ENCODE measurements around the gene SATB2. TPM values are rescaled to one million over a fixed set of nuclear protein-coding genes. Genes with fewer than 3 reads are reported as not detected.

The SATB2 gene
- total RNA-seq, 2 experiments from 2014 or later: 0.14 TPM; not detected in 1

- no peaks in the 10 kb centered on the region for H3K27me3 Mint-ChIP-seq
- DNase-seq (no peak), ATAC-seq (no peak)
- POLR2A ChIA-PET: no interaction called here
- no peak overlapping the region for H3K27ac Mint-ChIP-seq
- H3K4me1 Mint-ChIP-seq (ENCODE audit: low read depth): no peaks in the 10 kb centered on the region
- H3K4me3 Mint-ChIP-seq: no peak overlapping the region
- H3K36me3 Mint-ChIP-seq (ENCODE audit: low read depth): no peaks in the 10 kb centered on the region
- H3K9me3 Mint-ChIP-seq: no peaks in the 10 kb centered on the region
- TF ChIP-seq, protein P1, sequence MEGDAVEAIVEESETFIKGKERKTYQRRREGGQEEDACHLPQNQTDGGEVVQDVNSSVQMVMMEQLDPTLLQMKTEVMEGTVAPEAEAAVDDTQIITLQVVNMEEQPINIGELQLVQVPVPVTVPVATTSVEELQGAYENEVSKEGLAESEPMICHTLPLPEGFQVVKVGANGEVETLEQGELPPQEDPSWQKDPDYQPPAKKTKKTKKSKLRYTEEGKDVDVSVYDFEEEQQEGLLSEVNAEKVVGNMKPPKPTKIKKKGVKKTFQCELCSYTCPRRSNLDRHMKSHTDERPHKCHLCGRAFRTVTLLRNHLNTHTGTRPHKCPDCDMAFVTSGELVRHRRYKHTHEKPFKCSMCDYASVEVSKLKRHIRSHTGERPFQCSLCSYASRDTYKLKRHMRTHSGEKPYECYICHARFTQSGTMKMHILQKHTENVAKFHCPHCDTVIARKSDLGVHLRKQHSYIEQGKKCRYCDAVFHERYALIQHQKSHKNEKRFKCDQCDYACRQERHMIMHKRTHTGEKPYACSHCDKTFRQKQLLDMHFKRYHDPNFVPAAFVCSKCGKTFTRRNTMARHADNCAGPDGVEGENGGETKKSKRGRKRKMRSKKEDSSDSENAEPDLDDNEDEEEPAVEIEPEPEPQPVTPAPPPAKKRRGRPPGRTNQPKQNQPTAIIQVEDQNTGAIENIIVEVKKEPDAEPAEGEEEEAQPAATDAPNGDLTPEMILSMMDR (IDR thresholded peaks at IDR 0.05): no peak
- intact Hi-C loops (cut with micrococcal nuclease): no loop called here
- CTCF ChIA-PET: no interaction called here
Measured at GRCh38 chr2:199325881-199326280, 131.9 kb downstream of the SATB2 start.

DNA sequence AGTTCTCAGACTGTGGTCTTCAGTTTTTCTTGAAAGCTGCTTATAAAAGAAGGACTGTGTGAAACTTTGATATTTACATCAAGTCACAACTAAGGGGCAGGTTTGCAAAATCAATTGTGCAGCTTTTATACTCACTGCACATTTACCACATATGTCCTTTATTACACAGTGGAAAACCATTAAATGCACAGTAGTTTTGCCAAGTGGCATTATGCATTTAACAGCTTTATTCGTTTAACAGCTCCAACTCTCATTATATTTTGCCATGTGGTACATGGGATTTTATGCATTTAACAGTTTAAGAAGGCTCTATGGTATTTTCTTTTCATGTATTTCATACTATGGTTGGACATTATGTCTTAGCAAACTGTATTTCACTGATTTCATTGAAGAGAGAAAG lies 135.6 kb downstream of the SATB2 start:
- H3K9me3 Mint-ChIP-seq: no peaks in the 10 kb centered on the region
- H3K27ac Mint-ChIP-seq: no peak overlapping the region
- DNase-seq (no peak), ATAC-seq (no peak)
- TF ChIP-seq, protein P1 (IDR thresholded peaks at IDR 0.05): no peak
- no peaks in the 10 kb centered on the region for H3K4me1 Mint-ChIP-seq (ENCODE audit: low read depth)
- CTCF ChIA-PET: no interaction called here
- POLR2A ChIA-PET: no interaction called here
- intact Hi-C loops (cut with micrococcal nuclease): no loop called here
- no peaks in the 10 kb centered on the region for H3K27me3 Mint-ChIP-seq
- no peak overlapping the region for H3K4me3 Mint-ChIP-seq
- no peaks in the 10 kb centered on the region for H3K36me3 Mint-ChIP-seq (ENCODE audit: low read depth)

DNA sequence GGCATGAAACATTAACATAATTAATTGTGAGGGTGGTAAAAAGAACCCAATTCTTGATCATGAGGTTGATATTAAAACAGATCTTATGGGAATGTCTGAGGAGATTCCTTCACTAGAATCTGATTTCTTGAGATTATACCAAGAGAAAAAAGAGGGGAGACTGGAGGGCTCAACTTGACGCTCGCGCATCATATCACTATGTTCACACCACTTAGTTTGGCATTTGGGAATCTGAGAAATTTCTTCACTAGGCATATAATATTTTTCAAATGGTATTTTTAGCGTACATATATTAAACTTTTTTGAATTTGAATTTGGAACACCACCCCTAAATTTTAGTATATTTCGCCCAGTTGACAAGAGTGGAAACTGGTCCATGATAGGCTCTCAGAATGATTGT lies 140.1 kb downstream of the SATB2 start:
- DNase-seq: no peak
- intact Hi-C loops (cut with micrococcal nuclease): no loop called here
- no peaks in the 10 kb centered on the region for H3K9me3 Mint-ChIP-seq
- ChIA-PET CTCF (no interaction called here), POLR2A (no interaction called here)
- H3K4me1 Mint-ChIP-seq (ENCODE audit: low read depth): no peaks in the 10 kb centered on the region
- no peak overlapping the region for H3K4me3 Mint-ChIP-seq
- ATAC-seq: no peak
- H3K27me3 Mint-ChIP-seq: no peaks in the 10 kb centered on the region
- H3K27ac Mint-ChIP-seq: no peak overlapping the region
- no peaks in the 10 kb centered on the region for H3K36me3 Mint-ChIP-seq (ENCODE audit: low read depth)
- TF ChIP-seq, protein P1 (IDR thresholded peaks at IDR 0.05): no peak

DNA sequence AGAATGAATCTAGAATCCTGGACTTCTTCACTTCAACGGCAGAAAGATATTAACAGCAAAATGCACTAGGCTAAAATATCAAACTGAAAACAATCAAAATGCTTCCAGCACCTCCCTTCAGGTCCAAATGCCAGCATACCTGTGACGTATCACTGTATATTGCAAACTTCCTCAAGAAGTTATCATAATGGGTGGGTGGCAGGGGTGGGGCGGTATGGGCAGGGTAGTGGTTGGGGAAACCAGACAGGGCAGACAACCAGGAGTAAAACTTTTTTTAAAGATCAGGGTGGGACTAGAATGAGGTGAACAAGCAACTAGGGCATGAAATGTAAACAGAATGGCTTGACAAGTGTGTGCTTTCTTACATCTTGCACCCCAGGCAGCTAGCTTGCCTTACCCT lies 140.9 kb downstream of the SATB2 start:
- no peak overlapping the region for H3K4me3 Mint-ChIP-seq
- H3K4me1 Mint-ChIP-seq (ENCODE audit: low read depth): no peaks in the 10 kb centered on the region
- intact Hi-C loops (cut with micrococcal nuclease): no loop called here
- H3K36me3 Mint-ChIP-seq (ENCODE audit: low read depth): no peaks in the 10 kb centered on the region
- ChIA-PET POLR2A (no interaction called here), CTCF (no interaction called here)
- no peaks in the 10 kb centered on the region for H3K27me3 Mint-ChIP-seq
- no peaks in the 10 kb centered on the region for H3K9me3 Mint-ChIP-seq
- no peak for DNase-seq
- ATAC-seq: no peak
- TF ChIP-seq, protein P1 (IDR thresholded peaks at IDR 0.05): no peak
- H3K27ac Mint-ChIP-seq: no peak overlapping the region

DNA sequence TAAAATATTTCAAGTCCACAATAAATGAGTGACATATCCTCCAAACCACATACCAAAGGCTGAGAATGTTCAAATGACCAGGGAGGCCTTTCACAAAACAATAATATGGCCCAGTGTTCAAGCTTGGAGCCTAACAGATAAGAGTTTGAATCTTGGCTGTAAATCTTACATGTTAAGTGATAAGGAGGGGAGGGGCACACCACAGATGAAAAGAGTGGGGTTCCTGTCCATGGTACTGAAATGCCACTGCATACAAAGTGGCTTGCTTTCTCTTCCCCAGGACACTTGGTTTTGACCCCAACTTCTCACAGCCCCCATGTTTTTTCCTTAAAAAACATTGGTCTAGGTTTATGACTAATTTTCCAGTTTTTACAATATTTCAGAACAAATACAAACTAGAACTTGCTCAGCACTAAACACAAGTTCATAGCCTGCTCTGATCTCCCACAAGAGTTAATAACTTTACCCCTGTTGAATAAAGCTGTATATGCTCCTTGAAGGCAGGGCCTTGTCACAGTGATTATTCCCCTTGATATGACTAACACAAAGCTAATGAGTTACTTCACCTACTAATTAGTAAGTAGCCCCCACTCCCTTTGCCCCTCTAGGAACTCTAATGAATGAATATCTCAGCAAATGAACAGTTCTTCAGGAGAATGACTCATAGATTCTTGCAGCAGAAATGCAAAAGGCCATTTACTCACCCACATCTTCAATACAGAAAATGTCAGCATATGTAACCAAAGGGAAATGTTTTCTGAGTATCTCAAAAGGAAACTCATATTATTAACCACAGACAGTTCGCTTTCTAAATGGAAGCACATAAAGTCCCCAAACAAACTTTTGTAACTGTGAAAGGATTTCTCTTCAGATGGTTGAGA lies 142.2 kb downstream of the SATB2 start:
- H3K4me3 Mint-ChIP-seq: no peak overlapping the region
- no peak overlapping the region for H3K27ac Mint-ChIP-seq
- ATAC-seq (no peak), DNase-seq (peak; percentile 8)
- intact Hi-C loops (cut with micrococcal nuclease): no loop called here
- H3K36me3 Mint-ChIP-seq (ENCODE audit: low read depth): no peaks in the 10 kb centered on the region
- H3K27me3 Mint-ChIP-seq: no peaks in the 10 kb centered on the region
- ChIA-PET POLR2A (no interaction called here), CTCF (no interaction called here)
- no peaks in the 10 kb centered on the region for H3K4me1 Mint-ChIP-seq (ENCODE audit: low read depth)
- no peaks in the 10 kb centered on the region for H3K9me3 Mint-ChIP-seq
- TF ChIP-seq, protein P1 (IDR thresholded peaks at IDR 0.05): no peak

Measured in activated CD8-positive, alpha-beta T cell treated with anti-CD3 and anti-CD28 coated beads for 36 hours (primary cell).